HL-60 (cell line): ENCODE data around the gene TBC1D9B.

Experiments
- CTCF ChIP-seq: IDR thresholded peaks from one replicate; pipeline ENCODE4 v1.5.1; 2011; ENCODE audit warnings: low read length, control low read depth, inconsistent platforms; ENCODE audit not compliant: insufficient read depth
- POLR2AphosphoS5 ChIP-seq: IDR thresholded peaks from 2 replicates; pipeline ENCODE4 v1.6.1; 2012; ENCODE audit warnings: low read depth

GRCh38 chr5:179840321-179840720, 67.4 kb downstream of the TBC1D9B start:
- TF ChIP-seq CTCF: no peak
- no peak for TF ChIP-seq POLR2AphosphoS5
